Fibroblast of skin of right biceps (primary cell): Measurements from ENCODE around the gene CYTH2.

ENCODE experiments used
- DNase-seq: peaks from one replicate; pipeline ENCODE4 v3.0.0-alpha.2; 2013

CYTH2 gene

GRCh38 chr19:48469289-48469881 is at the start of gene CYTH2:
CYTH2 (plus strand) TSS chr19:48469369; CDS start chr19:48469508, 139 bp downstream.
- DNase-seq = peak; percentile 87

- DNase-seq = no peak
These were observed 47.6 kb upstream of the CYTH2 start for GRCh38 chr19:48421548-48421947.

DNA sequence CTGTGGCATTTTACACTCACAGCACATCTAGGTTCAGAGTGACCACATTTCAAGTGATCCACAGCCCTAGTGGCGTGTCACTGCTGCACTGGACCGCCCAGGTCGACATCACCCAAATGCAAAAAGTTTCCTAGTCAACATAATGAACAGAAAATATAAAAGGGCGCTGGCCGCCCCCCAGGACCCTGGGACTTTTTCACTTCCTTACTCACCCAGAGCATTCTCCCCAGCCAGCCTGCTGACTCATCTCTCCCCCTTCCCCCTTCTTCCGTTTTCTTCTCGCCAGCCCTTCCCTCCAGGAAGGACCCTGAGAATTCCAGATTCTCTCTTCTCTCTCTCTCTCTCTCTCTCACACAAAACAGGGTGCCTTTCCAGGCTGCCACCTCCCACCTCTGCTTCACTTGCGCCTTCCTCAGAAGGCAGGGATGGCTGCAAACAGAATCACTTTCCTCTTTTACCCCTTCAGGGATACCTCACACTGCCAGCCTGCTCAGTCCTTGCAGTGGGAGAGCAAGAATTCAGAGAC is 44.4 kb upstream of the CYTH2 start:
- DNase-seq = peak; percentile 86

DNA sequence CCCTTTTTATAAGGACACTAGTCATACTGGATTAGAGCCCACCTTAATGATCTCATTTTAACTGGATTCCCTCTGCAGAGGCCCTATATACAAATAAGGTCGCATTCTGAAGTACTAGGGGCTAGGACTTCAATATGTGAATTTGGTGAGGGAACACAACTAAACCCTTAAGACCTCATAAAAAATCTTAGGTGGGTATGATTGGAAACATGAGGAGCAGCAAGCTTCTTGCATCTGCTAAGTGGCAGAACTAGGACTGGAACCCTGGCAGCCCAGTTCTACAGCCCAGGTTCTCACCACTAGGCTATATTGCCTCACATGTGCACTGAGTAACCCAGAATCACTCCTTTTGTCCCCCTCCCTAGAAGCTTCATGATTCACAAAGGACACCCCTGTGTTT is 40.5 kb upstream of the CYTH2 start:
- DNase-seq = no peak

GRCh38 chr19:48433337-48433736 is 35.8 kb upstream of the CYTH2 start:
- no peak for DNase-seq

- no peak for DNase-seq
These were observed 32.6 kb upstream of the CYTH2 start for GRCh38 chr19:48436586-48436985.

- no peak for DNase-seq
These were observed 27.7 kb upstream of the CYTH2 start for GRCh38 chr19:48441360-48442050.

DNA sequence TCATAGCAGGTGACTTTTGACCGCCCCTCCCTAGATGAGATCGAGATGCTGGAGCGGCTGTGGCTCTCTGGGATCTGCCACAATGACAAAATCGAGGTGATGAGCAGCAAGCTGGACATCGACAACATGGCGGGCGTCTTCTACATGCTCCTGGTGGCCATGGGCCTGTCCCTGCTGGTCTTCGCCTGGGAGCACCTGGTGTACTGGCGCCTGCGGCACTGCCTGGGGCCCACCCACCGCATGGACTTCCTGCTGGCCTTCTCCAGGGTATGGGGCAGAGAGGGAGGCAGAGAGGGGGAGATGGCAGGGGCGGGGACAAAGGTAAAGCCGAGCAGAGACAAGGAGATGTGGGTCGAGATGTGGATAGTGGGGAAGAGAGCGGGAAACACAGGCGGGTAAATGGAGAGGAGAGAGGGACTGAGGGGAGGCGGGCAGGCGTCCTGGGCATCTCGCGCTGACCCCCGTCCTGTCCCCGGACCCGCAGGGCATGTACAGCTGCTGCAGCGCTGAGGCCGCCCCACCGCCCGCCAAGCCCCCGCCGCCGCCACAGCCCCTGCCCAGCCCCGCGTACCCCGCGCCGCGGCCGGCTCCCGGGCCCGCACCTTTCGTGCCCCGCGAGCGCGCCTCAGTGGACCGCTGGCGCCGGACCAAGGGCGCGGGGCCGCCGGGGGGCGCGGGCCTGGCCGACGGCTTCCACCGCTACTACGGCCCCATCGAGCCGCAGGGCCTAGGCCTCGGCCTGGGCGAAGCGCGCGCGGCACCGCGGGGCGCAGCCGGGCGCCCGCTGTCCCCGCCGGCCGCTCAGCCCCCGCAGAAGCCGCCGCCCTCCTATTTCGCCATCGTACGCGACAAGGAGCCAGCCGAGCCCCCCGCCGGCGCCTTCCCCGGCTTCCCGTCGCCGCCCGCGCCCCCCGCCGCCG is 26.8 kb upstream of the CYTH2 start:
- DNase-seq = no peak

DNA sequence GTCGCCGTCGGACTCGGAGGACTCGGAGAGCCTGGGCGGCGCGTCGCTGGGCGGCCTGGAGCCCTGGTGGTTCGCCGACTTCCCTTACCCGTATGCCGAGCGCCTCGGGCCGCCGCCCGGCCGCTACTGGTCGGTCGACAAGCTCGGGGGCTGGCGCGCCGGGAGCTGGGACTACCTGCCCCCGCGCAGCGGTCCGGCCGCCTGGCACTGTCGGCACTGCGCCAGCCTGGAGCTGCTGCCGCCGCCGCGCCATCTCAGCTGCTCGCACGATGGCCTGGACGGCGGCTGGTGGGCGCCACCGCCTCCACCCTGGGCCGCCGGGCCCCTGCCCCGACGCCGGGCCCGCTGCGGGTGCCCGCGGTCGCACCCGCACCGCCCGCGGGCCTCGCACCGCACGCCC is 25.9 kb upstream of the CYTH2 start:
- DNase-seq = no peak

GRCh38 chr19:48443731-48444128 is 25.4 kb upstream of the CYTH2 start:
- DNase-seq = no peak

- no peak for DNase-seq
These were observed 24.8 kb upstream of the CYTH2 start for GRCh38 chr19:48444129-48444935.

DNA sequence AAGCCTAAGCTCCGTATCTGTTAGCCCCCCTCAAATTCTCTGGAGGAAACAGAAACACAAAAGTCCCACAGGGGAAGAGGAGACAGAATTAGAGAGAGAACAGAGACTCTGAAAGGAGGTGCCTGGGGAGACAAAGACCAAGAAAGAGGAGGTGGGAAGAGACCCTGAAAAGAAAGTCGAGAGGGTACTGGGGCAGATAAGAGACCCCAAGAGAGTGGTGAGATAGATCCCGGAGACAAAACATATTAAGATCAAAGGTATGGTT is 24.3 kb upstream of the CYTH2 start:
- no peak for DNase-seq

GRCh38 chr19:48445256-48445605 is 23.9 kb upstream of the CYTH2 start:
- DNase-seq = peak; percentile 92

DNA sequence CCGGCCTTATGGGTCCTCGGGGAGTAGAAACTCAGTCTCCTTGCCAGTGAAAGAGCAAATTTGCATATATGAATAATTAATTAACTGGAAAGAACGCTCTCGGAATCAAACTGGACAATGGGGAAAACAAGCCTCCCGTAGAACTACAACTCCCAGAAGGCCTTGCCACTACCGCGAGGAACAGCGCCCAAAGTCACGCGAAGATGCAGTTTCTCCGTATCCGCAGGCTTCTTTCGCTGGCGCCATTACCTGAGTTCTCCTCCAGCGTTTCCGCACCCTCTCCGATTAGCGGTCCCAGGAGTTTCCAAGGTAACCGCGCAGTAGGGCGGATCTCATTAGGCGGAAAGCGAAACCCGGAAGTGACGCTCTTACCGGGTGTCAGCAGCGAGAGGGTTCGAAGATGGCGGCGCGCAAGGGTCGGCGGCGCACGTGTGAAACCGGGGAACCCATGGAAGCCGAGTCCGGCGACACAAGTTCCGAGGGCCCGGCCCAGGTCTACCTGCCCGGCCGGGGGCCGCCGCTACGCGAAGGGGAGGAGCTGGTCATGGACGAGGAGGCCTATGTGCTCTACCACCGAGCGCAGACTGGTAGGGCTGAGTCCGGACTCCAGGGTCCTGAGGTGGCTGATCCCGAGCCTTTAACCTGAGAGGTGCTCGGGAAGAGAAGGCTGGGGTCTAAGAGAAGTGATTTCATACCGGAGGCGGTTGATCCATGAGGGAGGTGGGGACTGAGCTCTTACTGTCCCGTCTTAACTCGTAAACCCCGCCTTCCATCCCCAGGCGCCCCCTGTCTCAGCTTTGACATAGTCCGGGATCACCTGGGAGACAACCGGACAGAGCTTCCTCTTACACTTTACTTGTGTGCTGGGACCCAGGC is 23.3 kb upstream of the CYTH2 start, which contains the start of gene GRWD1:
Gene GRWD1 (plus strand): TSS at position 378 of the 876 bp plus-strand sequence. CDS start 23 bp downstream, at position 401.
- DNase-seq = peak; percentile 97

GRCh38 chr19:48446579-48446978 is 22.6 kb upstream of the CYTH2 start:
- DNase-seq = no peak

DNA sequence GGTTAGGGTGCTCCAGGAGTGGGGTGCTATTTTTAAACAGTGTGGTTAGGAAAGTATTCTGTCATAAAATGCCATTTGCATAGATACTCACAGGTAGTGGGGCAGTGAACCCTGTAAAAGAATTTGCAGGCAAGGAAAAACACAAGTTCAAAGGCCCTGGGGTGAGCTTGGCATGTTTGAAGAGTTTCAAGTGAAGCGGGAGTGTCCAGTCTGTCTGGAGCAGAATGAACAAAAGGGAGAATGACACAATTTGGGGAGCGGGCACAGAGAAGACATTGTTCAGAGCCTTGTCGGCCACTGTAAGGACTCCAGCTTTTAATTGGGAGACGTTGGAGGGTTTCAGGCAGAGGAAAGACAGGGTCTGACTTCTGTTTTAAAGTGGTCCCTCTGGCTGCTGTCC is 20.6 kb upstream of the CYTH2 start:
- no peak for DNase-seq

GRCh38 chr19:48450441-48450840 is 18.7 kb upstream of the CYTH2 start:
- no peak for DNase-seq

DNA sequence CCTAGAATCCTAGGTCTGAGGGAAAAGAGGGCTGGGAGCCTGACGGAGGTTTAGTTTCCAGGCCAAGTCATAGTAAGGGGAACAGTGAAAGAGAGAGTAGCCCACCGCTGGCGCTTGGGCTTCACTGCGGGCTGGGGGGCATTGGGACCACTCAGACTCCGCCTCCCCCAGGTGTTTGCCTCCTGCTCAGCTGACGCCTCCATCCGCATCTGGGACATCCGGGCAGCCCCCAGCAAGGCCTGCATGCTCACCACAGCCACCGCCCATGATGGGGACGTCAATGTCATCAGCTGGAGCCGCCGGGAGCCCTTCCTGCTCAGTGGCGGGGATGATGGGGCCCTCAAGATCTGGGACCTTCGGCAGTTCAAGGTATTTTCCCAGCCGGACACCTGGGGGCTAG is 18.3 kb upstream of the CYTH2 start:
- DNase-seq = no peak

DNA sequence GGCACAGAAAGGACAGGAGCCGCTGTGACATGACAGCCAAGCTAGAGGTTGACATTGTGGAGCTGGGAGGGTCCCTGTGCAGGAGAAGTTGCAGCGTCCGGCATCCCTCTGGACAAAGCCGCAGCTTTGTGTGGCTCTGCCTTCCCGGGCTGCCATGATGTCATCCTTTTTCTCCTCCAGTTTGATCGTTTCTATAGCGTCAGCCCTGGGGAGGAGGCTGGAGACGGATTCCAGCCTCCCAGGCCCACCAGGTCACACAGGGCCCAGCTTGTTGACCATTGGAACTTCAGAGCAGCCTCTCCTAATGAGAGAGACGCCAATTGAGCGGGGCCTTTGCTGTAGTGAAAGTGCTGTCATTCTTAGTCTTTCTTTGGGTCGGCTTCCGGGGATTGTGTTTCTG is 17.5 kb upstream of the CYTH2 start:
- DNase-seq = no peak

DNA sequence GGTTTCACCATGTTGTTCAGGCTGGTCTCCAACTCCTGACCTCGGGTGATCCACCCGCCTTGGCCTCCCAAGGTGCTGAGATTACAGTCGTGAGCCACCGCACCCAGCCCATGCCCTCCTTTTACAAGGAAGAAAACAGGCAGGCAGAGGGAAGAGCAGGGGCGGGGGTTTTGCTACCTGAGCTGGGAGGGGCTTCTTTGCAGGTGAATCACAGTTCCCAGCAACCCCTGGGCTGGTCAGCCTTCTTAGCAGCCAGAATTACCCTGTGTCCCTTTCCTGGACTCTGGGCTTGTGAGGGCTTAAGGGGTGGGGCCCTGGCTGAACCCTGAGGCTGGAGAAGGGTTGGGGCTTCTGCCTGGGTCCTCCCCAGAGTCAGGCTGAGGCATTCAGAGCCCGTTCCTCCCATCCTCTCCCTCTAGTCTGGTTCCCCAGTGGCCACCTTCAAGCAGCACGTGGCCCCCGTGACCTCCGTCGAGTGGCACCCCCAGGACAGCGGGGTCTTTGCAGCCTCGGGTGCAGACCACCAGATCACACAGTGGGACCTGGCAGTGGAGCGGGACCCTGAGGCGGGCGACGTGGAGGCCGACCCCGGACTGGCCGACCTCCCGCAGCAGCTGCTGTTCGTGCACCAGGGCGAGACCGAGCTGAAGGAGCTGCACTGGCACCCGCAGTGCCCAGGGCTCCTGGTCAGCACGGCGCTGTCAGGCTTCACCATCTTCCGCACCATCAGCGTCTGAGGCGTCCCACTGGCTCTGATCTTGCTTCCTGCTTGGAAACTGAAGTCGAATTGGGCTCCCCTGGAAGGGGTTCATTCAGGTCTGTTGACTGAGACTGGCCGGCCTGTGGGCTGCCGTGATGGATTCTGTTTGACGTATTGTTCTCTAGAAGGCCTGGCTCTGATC is 16.6 kb upstream of the CYTH2 start:
- DNase-seq = no peak
